ENCODE data around the gene WDR27.

DNA sequence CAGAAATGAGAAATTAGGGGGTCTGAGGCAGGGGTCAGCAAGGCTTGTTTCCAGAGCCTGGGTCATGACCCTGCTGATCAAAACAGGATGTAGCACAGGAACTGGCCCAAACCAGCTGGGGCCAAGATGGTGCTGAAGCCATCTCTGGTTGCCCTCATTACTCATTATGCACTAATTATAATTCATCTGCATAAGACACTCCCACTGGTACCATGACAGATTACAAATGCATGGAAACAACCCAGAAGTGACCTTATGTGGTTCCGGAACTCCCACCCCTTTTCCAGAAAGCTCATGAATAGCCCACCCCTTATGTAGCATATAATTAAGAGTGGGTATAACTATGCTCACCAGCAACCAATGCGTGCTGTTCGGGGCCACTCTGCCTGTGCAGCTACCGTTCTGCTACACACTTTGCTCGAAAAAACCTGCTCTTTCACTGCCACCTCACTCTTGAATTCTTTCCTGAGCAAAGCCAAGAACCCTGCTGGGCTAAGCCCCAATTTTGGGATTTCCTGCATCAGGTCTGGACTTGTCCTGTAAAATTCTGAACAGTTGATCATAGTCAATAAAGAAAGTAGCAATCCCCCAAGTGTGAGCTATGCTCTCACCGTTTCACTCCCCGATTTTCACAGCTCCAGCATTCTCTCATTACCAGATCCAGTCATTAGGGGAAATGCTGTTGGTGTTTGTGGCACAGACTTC is 122.3 kb downstream of the WDR27 start:
- TF ChIP-seq, protein P1, sequence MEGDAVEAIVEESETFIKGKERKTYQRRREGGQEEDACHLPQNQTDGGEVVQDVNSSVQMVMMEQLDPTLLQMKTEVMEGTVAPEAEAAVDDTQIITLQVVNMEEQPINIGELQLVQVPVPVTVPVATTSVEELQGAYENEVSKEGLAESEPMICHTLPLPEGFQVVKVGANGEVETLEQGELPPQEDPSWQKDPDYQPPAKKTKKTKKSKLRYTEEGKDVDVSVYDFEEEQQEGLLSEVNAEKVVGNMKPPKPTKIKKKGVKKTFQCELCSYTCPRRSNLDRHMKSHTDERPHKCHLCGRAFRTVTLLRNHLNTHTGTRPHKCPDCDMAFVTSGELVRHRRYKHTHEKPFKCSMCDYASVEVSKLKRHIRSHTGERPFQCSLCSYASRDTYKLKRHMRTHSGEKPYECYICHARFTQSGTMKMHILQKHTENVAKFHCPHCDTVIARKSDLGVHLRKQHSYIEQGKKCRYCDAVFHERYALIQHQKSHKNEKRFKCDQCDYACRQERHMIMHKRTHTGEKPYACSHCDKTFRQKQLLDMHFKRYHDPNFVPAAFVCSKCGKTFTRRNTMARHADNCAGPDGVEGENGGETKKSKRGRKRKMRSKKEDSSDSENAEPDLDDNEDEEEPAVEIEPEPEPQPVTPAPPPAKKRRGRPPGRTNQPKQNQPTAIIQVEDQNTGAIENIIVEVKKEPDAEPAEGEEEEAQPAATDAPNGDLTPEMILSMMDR (IDR thresholded peaks at IDR 0.05; ENCODE audit: low read length) = no peak
- no peak for TF ChIP-seq EZH2 (optimal IDR thresholded peaks at IDR 0.05; ENCODE audit: low read depth, low read length)
